HFFc6 (cell line): ENCODE results near the gene TUB. TPM values are rescaled to one million over a fixed set of nuclear protein-coding genes. Genes with fewer than 3 reads are reported as not detected.

ENCODE experiments used
- DNase-seq: peaks from one replicate; pipeline ENCODE4 v3.0.0-alpha.2; 2018
- H3K27ac Mint-ChIP-seq: 2 replicates; pipeline ENCODE4 v1.8.0; 2020; ENCODE audit warnings: mild to moderate bottlenecking, mixed read lengths
- H3K27me3 Mint-ChIP-seq: 2 replicates; pipeline ENCODE4 v1.8.0; 2021; ENCODE audit warnings: mild to moderate bottlenecking, moderate library complexity, mixed read lengths; ENCODE audit not compliant: insufficient read depth
- H3K36me3 Mint-ChIP-seq: 2 replicates; pipeline ENCODE4 v1.8.0; 2021; ENCODE audit warnings: low read depth, mixed read lengths
- H3K4me1 Mint-ChIP-seq: 2 replicates; pipeline ENCODE4 v1.8.0; 2020; ENCODE audit warnings: low read depth, mixed read lengths
- H3K4me3 Mint-ChIP-seq: 2 replicates; pipeline ENCODE4 v1.8.0; 2020; ENCODE audit warnings: mild to moderate bottlenecking, moderate library complexity, mixed read lengths
- H3K9me3 Mint-ChIP-seq: 2 replicates; pipeline ENCODE4 v1.8.0; 2020; ENCODE audit warnings: mild to moderate bottlenecking, mixed read lengths
- CTCF ChIP-seq: fragments of 200-600 bp; sonication (generic); IDR thresholded peaks from 2 replicates; pipeline ENCODE4 v1.5.0; 2021; ENCODE audit warnings: antibody characterized with exemption, mild to moderate bottlenecking
- total RNA-seq, 6 experiments: library from RNA; stranded (reverse); fragmentation: NEBNext Ultra II Directional; extraction: Animal tissue kit (Norgen Biotek cat#: 25700); gene quantifications; 2 replicates in 1 of 6; 3 replicates in 5 of 6; pipeline ENCODE4 v1.2.3, GENCODE V29; 2021

The TUB gene
- total RNA-seq, 6 experiments from 2014 or later: 1.7 to 10.1 (median 1.8) TPM

GRCh38 chr11:8101421-8101820, 20.4 kb downstream of the TUB start:
- Mint-ChIP-seq H3K9me3 (no peaks in the 10 kb centered on the region), H3K36me3 (no peaks in the 10 kb centered on the region), H3K27me3 (no peaks in the 10 kb centered on the region; the same call in 1 of the 2 replicates), H3K27ac (no peak overlapping the region), H3K4me3 (no peak overlapping the region), H3K4me1 (peaks cover 23% of the 10 kb centered on the region)
- no peak for DNase-seq
- TF ChIP-seq CTCF: no peak

DNA sequence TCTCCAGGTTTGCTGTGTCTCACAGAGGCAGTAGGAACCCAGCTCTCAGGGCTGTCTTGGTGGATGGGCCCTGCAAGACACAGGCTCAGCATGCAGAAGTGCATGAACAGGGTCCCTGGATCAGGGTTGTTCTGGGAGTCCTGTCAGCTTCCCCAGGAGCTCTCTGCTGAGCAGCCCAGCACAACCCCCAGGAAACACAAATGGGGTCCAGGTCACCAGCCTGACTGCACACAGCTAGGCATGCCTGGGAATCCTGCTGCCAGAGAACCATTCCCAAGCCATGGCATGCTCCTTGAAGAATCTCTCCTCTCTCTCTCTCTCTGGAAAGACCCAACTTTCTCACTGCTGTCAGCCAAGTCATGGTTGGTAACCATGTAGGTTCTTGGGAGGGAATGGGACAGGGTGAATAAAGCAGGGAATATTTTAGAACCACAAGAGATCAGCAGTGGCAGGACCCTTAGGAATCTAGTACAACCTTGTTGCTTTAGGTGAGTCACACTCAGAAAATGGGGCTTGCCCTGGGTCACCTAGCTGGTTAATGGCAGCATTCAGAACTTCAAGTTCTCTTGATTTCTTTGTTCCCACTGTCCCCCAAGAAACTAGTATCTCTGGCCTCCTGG, 21.4 kb downstream of the TUB start:
- H3K4me3 Mint-ChIP-seq: no peak overlapping the region
- H3K27me3 Mint-ChIP-seq: no peaks in the 10 kb centered on the region; the same call in 1 of the 2 replicates
- H3K4me1 Mint-ChIP-seq: peaks cover 21% of the 10 kb centered on the region
- no peak overlapping the region for H3K27ac Mint-ChIP-seq
- no peak for TF ChIP-seq CTCF
- H3K9me3 Mint-ChIP-seq: no peaks in the 10 kb centered on the region
- no peaks in the 10 kb centered on the region for H3K36me3 Mint-ChIP-seq
- DNase-seq: no peak

DNA sequence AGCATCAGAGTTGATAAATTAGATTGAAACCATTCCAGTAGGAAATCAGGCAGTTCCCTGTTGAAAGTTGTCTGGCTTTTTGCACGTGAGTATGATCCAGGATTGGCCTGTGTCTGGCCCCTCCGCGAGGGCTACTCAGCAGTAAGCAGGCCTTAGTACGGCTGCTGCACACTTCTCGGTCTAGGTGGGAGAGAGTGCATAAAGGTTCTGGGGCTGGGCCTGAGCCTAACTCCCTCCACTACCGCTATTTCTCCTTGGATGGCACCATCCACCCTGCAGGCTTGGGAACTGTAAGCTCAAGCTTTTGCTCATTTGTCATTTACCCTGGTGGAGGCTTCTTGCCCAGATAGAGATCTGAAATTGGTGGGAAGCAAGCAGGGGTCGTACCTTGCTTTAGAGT, 22.0 kb downstream of the TUB start:
- no peak for TF ChIP-seq CTCF
- Mint-ChIP-seq H3K27ac (no peak overlapping the region), H3K4me3 (no peak overlapping the region), H3K27me3 (no peaks in the 10 kb centered on the region; the same call in 1 of the 2 replicates), H3K9me3 (no peaks in the 10 kb centered on the region), H3K36me3 (no peaks in the 10 kb centered on the region), H3K4me1 (peaks cover 16% of the 10 kb centered on the region)
- no peak for DNase-seq

- Mint-ChIP-seq H3K4me3 (no peak overlapping the region), H3K27ac (no peak overlapping the region), H3K36me3 (no peaks in the 10 kb centered on the region), H3K9me3 (no peaks in the 10 kb centered on the region), H3K4me1 (peaks cover 6% of the 10 kb centered on the region), H3K27me3 (no peaks in the 10 kb centered on the region; the same call in 1 of the 2 replicates)
- DNase-seq: no peak
- no peak for TF ChIP-seq CTCF
Observed at GRCh38 chr11:8103909-8104308, 22.9 kb downstream of the TUB start.

DNA sequence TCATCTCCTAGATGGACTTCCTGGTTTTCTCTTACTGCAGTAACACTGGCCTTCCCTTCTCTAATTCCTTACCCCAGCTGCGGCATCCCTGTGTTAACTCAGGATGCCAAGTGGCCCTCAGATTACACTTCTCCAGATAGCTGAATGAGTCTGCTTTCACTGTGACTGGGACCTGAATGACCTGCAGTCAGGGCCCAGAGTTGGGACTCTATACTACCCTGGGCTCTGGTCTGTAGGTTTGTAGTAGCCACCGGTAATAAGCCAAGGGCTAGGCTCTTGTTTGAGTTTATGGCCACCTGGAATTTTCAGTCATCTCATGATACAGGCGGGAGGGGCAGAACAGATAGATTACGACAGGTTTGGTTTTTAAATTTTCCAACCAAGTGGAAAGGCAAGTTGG, 24.1 kb downstream of the TUB start:
- Mint-ChIP-seq H3K9me3 (no peaks in the 10 kb centered on the region), H3K27ac (no peak overlapping the region), H3K4me3 (no peak overlapping the region), H3K36me3 (no peaks in the 10 kb centered on the region), H3K27me3 (peaks cover 5% of the 10 kb centered on the region), H3K4me1 (no peaks in the 10 kb centered on the region)
- no peak for DNase-seq
- no peak for TF ChIP-seq CTCF
